ENCODE results near the gene EXOSC3.
A peak's percentile ranks its signal among the peaks of the same experiment; 100 is the strongest.
"Not testable (repeated sequence)": the region's sequence is repeated elsewhere in the genome, so short reads cannot be mapped to it uniquely, and the experiment has no call there.

EXOSC3 gene

GRCh38 chr9:37784616-37785483 lies at the start of gene EXOSC3:
EXOSC3 (minus strand) TSS chr9:37785064; CDS start chr9:37785044, 20 bp downstream.
- DNase-seq (ENCODE audit: low read depth), result peak; percentile 87

GRCh38 chr9:37827483-37828165 lies 42.8 kb upstream of the EXOSC3 start:
- DNase-seq (ENCODE audit: low read depth), result no peak

GRCh38 chr9:37825174-37825573 lies 40.3 kb upstream of the EXOSC3 start:
- DNase-seq (ENCODE audit: low read depth), result not testable (repeated sequence)

GRCh38 chr9:37820142-37820541 lies 35.3 kb upstream of the EXOSC3 start:
- no peak for DNase-seq (ENCODE audit: low read depth)

GRCh38 chr9:37818849-37819248 lies 34.0 kb upstream of the EXOSC3 start:
- no peak for DNase-seq (ENCODE audit: low read depth)

- DNase-seq (ENCODE audit: low read depth), result no peak
Measured at GRCh38 chr9:37812773-37813379, 28.0 kb upstream of the EXOSC3 start.

GRCh38 chr9:37811906-37812476 lies 27.1 kb upstream of the EXOSC3 start:
- DNase-seq (ENCODE audit: low read depth), result peak; percentile 24

GRCh38 chr9:37809676-37810075 lies 24.8 kb upstream of the EXOSC3 start:
- DNase-seq (ENCODE audit: low read depth), result not testable (repeated sequence)

GRCh38 chr9:37806271-37806670 lies 21.4 kb upstream of the EXOSC3 start:
- DNase-seq (ENCODE audit: low read depth), result no peak

GRCh38 chr9:37801959-37802711 lies 17.3 kb upstream of the EXOSC3 start:
- DNase-seq (ENCODE audit: low read depth), result no peak

GRCh38 chr9:37801287-37801850 lies 16.5 kb upstream of the EXOSC3 start:
- DNase-seq (ENCODE audit: low read depth), result peak; percentile 21

GRCh38 chr9:37800631-37801286 lies 15.9 kb upstream of the EXOSC3 start, which contains the start of gene DCAF10:
DCAF10 (plus strand) TSS chr9:37800797; CDS start chr9:37800867, 70 bp downstream.
- peak; percentile 73 for DNase-seq (ENCODE audit: low read depth)

GRCh38 chr9:37798677-37799076 lies 13.8 kb upstream of the EXOSC3 start:
- no peak for DNase-seq (ENCODE audit: low read depth)

GRCh38 chr9:37796232-37796631 lies 11.4 kb upstream of the EXOSC3 start:
- DNase-seq (ENCODE audit: low read depth), result no peak

GRCh38 chr9:37792122-37792521 lies 7.3 kb upstream of the EXOSC3 start:
- no peak for DNase-seq (ENCODE audit: low read depth)

GRCh38 chr9:37790096-37790495 lies 5.2 kb upstream of the EXOSC3 start:
- no peak for DNase-seq (ENCODE audit: low read depth)

- DNase-seq (ENCODE audit: low read depth), result no peak
Measured at GRCh38 chr9:37788332-37788731, 3.5 kb upstream of the EXOSC3 start.

GRCh38 chr9:37787059-37787458 lies 2.2 kb upstream of the EXOSC3 start:
- no peak for DNase-seq (ENCODE audit: low read depth)

- DNase-seq (ENCODE audit: low read depth), result no peak
Measured at GRCh38 chr9:37784291-37784615, 611 bp downstream of the EXOSC3 start.

GRCh38 chr9:37778534-37778933 lies 6.3 kb downstream of the EXOSC3 start:
- no peak for DNase-seq (ENCODE audit: low read depth)

GRCh38 chr9:37776328-37776727 lies 8.5 kb downstream of the EXOSC3 start:
- DNase-seq (ENCODE audit: low read depth), result peak; percentile 40

Data from amniotic epithelial cell (primary cell).